NCI-H524 (cell line): ENCODE results near the gene FSTL5.
A peak's percentile ranks its signal among the peaks of the same experiment; 100 is the strongest.

Source experiments
- DNase-seq, 2 experiments: peaks; one replicate each; lab custom pipeline; 2025; lab: John Stamatoyannopoulos, UW

The FSTL5 gene

GRCh38 chr4:161336016-161336530 lies 827.7 kb downstream of the FSTL5 start:
- DNase-seq = peak in 1 of 2 experiments; percentile 15
